Neural cell (in vitro differentiated cells): Measurements from ENCODE around the gene ADAM10. TPM values are rescaled to one million over a fixed set of nuclear protein-coding genes. Genes with fewer than 3 reads are reported as not detected.

Experiments used
- H2AFZ ChIP-seq: fragments of 200-600, 300-800 bp; sonication (generic), shearing (Covaris generic); 2 replicates; pipeline ENCODE4 v1.6.0; 2014; ENCODE audit warnings: low read depth, mild to moderate bottlenecking, antibody characterized with exemption, low read length, moderate library complexity
- H3F3A ChIP-seq: fragments of 200-600 bp; shearing (Covaris generic); 2 replicates; pipeline ENCODE4 v1.6.1; 2016; ENCODE audit warnings: mild to moderate bottlenecking, moderate library complexity, mixed read lengths, antibody characterized with exemption, low read length; ENCODE audit not compliant: insufficient read depth, poor library complexity, severe bottlenecking
- H3K27ac ChIP-seq: fragments of 200-600, 300-800 bp; sonication (generic), shearing (Covaris generic); 2 replicates; pipeline ENCODE4 v1.5.1; 2014; ENCODE audit warnings: mild to moderate bottlenecking, low read length, moderate library complexity
- H3K27me3 ChIP-seq: fragments of 300-800, 200-600 bp; sonication (generic), shearing (Covaris generic); 2 replicates; pipeline ENCODE4 v1.6.0; 2014; ENCODE audit warnings: mild to moderate bottlenecking, low read depth, low read length, moderate library complexity; ENCODE audit not compliant: insufficient read depth
- H3K36me3 ChIP-seq: fragments of 300-800, 200-600 bp; sonication (generic), shearing (Covaris generic); 2 replicates; pipeline ENCODE4 v1.5.1; 2014; ENCODE audit warnings: mild to moderate bottlenecking, antibody characterized with exemption, low read length, moderate library complexity; ENCODE audit not compliant: insufficient read depth
- H3K4me2 ChIP-seq: fragments of 300-800, 200-600 bp; sonication (generic), shearing (Covaris generic); 2 replicates; pipeline ENCODE4 v1.6.0; 2014; ENCODE audit warnings: mild to moderate bottlenecking, low read length
- H3K4me3 ChIP-seq: fragments of 300-800, 200-600 bp; sonication (generic), shearing (Covaris generic); 2 replicates; pipeline ENCODE4 v1.5.1; 2014; ENCODE audit warnings: mild to moderate bottlenecking, low read length, moderate library complexity
- H3K79me2 ChIP-seq: fragments of 200-600 bp; shearing (Covaris generic); replicated peaks from 2 replicates; pipeline ENCODE4 v1.6.0; 2014; ENCODE audit warnings: mild to moderate bottlenecking, low read length, moderate library complexity; ENCODE audit not compliant: insufficient read depth
- H3K9ac ChIP-seq: fragments of 300-800, 200-600 bp; sonication (generic), shearing (Covaris generic); 2 replicates; pipeline ENCODE4 v1.6.1; 2016; ENCODE audit warnings: mild to moderate bottlenecking, low read length, mixed read lengths
- H3K9me2 ChIP-seq: fragments of 200-600 bp; shearing (Covaris generic); 2 replicates; pipeline ENCODE4 v1.6.1; 2016; ENCODE audit warnings: mild to moderate bottlenecking, low read length, mixed read lengths; ENCODE audit not compliant: insufficient read depth
- H3K9me3 ChIP-seq: fragments of 200-600, 300-800 bp; sonication (generic), shearing (Covaris generic); 2 replicates; pipeline ENCODE4 v1.6.1; 2016; ENCODE audit warnings: mild to moderate bottlenecking, mixed run types, low read length, moderate library complexity, mixed read lengths
- H4K20me1 ChIP-seq: fragments of 200-600 bp; shearing (Covaris generic); 2 replicates; pipeline ENCODE4 v1.6.1; 2016; ENCODE audit warnings: mild to moderate bottlenecking, mixed run types; ENCODE audit not compliant: insufficient read depth
- EP300 ChIP-seq: fragments of 450-650 bp; conservative IDR thresholded peaks from 2 replicates; pipeline ENCODE4 v1.6.1; 2014; ENCODE audit warnings: antibody characterized with exemption, mild to moderate bottlenecking, moderate library complexity; ENCODE audit not compliant: poor library complexity, severe bottlenecking
- EZH2 ChIP-seq: fragments of 200-600, 300-800 bp; shearing (Covaris generic), sonication (generic); IDR thresholded peaks from 2 replicates; pipeline ENCODE4 v1.6.1; 2014; ENCODE audit warnings: antibody characterized with exemption, low read length, borderline replicate concordance, mild to moderate bottlenecking; ENCODE audit not compliant: insufficient read depth, poor library complexity, severe bottlenecking
- MXI1 ChIP-seq: fragments of 450-650 bp; conservative IDR thresholded peaks from 2 replicates; pipeline ENCODE4 v1.6.1; 2014; ENCODE audit warnings: antibody characterized with exemption, mild to moderate bottlenecking; ENCODE audit not compliant: poor library complexity, severe bottlenecking
- POLR2AphosphoS5 ChIP-seq: IDR thresholded peaks from 2 replicates; pipeline ENCODE4 v1.6.1; 2012
- RAD21 ChIP-seq: fragments of 450-650 bp; conservative IDR thresholded peaks from 2 replicates; pipeline ENCODE4 v1.6.1; 2014; ENCODE audit warnings: antibody characterized with exemption, mild to moderate bottlenecking, moderate library complexity
- SMC3 ChIP-seq: fragments of 450-650 bp; conservative IDR thresholded peaks from 2 replicates; pipeline ENCODE4 v1.6.1; 2014; ENCODE audit warnings: antibody characterized with exemption, mild to moderate bottlenecking, moderate library complexity; ENCODE audit not compliant: poor library complexity
- TAF1 ChIP-seq: IDR thresholded peaks from 2 replicates; pipeline ENCODE4 v1.6.1; 2012; ENCODE audit warnings: low read depth
- polyA plus RNA-seq: library from polyadenylated mRNA; depleted of rRNA; stranded (reverse); fragments of >200 nt; gene quantifications from 2 replicates; pipeline ENCODE4 v1.2.3, GENCODE V29; 2014
- TF ChIP-seq, protein P1 (sequence below): IDR thresholded peaks from 2 replicates; pipeline ENCODE4 v1.6.1; 2012; ENCODE audit warnings: borderline replicate concordance
- TF ChIP-seq, protein P2 (sequence below): fragments of 450-650 bp; IDR thresholded peaks from 2 replicates; pipeline ENCODE4 v1.5.1; 2014; ENCODE audit warnings: antibody characterized with exemption, mild to moderate bottlenecking, moderate library complexity; ENCODE audit not compliant: poor library complexity, severe bottlenecking

The ADAM10 gene
- polyA plus RNA-seq, 1 donor from 2014 or later: 66.3 TPM

GRCh38 chr15:58551764-58552504, 197.6 kb downstream of the ADAM10 start:
- H3F3A ChIP-seq: no peaks in the 10 kb centered on the region
- TF ChIP-seq RAD21 (no peak), TAF1 (no peak), EP300 (no peak), MXI1 (no peak), EZH2 (no peak), SMC3 (no peak), POLR2AphosphoS5 (no peak)
- TF ChIP-seq, protein P1, sequence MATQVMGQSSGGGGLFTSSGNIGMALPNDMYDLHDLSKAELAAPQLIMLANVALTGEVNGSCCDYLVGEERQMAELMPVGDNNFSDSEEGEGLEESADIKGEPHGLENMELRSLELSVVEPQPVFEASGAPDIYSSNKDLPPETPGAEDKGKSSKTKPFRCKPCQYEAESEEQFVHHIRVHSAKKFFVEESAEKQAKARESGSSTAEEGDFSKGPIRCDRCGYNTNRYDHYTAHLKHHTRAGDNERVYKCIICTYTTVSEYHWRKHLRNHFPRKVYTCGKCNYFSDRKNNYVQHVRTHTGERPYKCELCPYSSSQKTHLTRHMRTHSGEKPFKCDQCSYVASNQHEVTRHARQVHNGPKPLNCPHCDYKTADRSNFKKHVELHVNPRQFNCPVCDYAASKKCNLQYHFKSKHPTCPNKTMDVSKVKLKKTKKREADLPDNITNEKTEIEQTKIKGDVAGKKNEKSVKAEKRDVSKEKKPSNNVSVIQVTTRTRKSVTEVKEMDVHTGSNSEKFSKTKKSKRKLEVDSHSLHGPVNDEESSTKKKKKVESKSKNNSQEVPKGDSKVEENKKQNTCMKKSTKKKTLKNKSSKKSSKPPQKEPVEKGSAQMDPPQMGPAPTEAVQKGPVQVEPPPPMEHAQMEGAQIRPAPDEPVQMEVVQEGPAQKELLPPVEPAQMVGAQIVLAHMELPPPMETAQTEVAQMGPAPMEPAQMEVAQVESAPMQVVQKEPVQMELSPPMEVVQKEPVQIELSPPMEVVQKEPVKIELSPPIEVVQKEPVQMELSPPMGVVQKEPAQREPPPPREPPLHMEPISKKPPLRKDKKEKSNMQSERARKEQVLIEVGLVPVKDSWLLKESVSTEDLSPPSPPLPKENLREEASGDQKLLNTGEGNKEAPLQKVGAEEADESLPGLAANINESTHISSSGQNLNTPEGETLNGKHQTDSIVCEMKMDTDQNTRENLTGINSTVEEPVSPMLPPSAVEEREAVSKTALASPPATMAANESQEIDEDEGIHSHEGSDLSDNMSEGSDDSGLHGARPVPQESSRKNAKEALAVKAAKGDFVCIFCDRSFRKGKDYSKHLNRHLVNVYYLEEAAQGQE: no peak
- TF ChIP-seq, protein P2, sequence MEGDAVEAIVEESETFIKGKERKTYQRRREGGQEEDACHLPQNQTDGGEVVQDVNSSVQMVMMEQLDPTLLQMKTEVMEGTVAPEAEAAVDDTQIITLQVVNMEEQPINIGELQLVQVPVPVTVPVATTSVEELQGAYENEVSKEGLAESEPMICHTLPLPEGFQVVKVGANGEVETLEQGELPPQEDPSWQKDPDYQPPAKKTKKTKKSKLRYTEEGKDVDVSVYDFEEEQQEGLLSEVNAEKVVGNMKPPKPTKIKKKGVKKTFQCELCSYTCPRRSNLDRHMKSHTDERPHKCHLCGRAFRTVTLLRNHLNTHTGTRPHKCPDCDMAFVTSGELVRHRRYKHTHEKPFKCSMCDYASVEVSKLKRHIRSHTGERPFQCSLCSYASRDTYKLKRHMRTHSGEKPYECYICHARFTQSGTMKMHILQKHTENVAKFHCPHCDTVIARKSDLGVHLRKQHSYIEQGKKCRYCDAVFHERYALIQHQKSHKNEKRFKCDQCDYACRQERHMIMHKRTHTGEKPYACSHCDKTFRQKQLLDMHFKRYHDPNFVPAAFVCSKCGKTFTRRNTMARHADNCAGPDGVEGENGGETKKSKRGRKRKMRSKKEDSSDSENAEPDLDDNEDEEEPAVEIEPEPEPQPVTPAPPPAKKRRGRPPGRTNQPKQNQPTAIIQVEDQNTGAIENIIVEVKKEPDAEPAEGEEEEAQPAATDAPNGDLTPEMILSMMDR: no peak
- H3K27me3 ChIP-seq: no peaks in the 10 kb centered on the region
- H3K4me3 ChIP-seq: no peak overlapping the region
- no peaks in the 10 kb centered on the region for H4K20me1 ChIP-seq
- H2AFZ ChIP-seq: no peak overlapping the region
- H3K4me2 ChIP-seq: no peak overlapping the region
- no peaks in the 10 kb centered on the region for H3K9me2 ChIP-seq
- no peaks in the 10 kb centered on the region for H3K9me3 ChIP-seq
- no peak overlapping the region for H3K9ac ChIP-seq
- H3K36me3 ChIP-seq: no peaks in the 10 kb centered on the region
- no peaks in the 10 kb centered on the region for H3K79me2 ChIP-seq
- H3K27ac ChIP-seq: no peak overlapping the region

- Histone ChIP-seq H3K36me3 (no peaks in the 10 kb centered on the region), H3K27me3 (no peaks in the 10 kb centered on the region), H3K4me2 (no peak overlapping the region), H3F3A (no peaks in the 10 kb centered on the region), H3K4me3 (no peak overlapping the region), H2AFZ (no peak overlapping the region), H3K9me2 (no peaks in the 10 kb centered on the region), H4K20me1 (no peaks in the 10 kb centered on the region), H3K9ac (no peak overlapping the region), H3K79me2 (no peaks in the 10 kb centered on the region), H3K27ac (no peak overlapping the region), H3K9me3 (no peaks in the 10 kb centered on the region)
- TF ChIP-seq EP300: no peak
- TF ChIP-seq, protein P1: no peak
- no peak for TF ChIP-seq RAD21
- no peak for TF ChIP-seq POLR2AphosphoS5
- TF ChIP-seq, protein P2: no peak
- TF ChIP-seq MXI1: no peak
- no peak for TF ChIP-seq TAF1
- TF ChIP-seq SMC3: no peak
- no peak for TF ChIP-seq EZH2
These were observed 198.3 kb downstream of the ADAM10 start for GRCh38 chr15:58551084-58551763.
